Sigmoid colon (tissue), 4 donors: Measurements from ENCODE around the gene NELL2.

ENCODE experiments used
- EP300 ChIP-seq, 4 donors: sonication (generic); formaldehyde crosslinking; IDR thresholded peaks; one replicate each; pipeline ENCODE4 v1.6.1; 2017; ENCODE audit warnings: antibody characterized with exemption in 4 of 4
- POLR2A ChIP-seq, 2 donors: fragments of 450-650 bp; IDR thresholded peaks; one replicate each; pipeline ENCODE4 v1.6.1; 2016; ENCODE audit warnings: antibody characterized with exemption in 2 of 2, mild to moderate bottlenecking in 2 of 2, moderate library complexity in 2 of 2
- POLR2AphosphoS5 ChIP-seq, 4 donors: sonication (generic); formaldehyde crosslinking; IDR thresholded peaks; one replicate each; pipeline ENCODE4 v1.6.1; 2017; ENCODE audit warnings: antibody characterized with exemption in 4 of 4
- TF ChIP-seq, protein P1 (sequence below), 4 experiments: fragments of 450-650 bp in 3 of 4; fragments of 200-600 bp in 1 of 4; IDR thresholded peaks; one replicate each; pipeline ENCODE4 v1.5.1; 2016 to 2019; ENCODE audit warnings: antibody characterized with exemption in 4 of 4, mild to moderate bottlenecking in 3 of 4, moderate library complexity in 2 of 4

GRCh38 chr12:44777044-44777443 is 99.1 kb downstream of the NELL2 start:
- TF ChIP-seq EP300 (IDR thresholded peaks at IDR 0.05), result no peak
- TF ChIP-seq POLR2AphosphoS5 (IDR thresholded peaks at IDR 0.05), result no peak
- TF ChIP-seq, protein P1, sequence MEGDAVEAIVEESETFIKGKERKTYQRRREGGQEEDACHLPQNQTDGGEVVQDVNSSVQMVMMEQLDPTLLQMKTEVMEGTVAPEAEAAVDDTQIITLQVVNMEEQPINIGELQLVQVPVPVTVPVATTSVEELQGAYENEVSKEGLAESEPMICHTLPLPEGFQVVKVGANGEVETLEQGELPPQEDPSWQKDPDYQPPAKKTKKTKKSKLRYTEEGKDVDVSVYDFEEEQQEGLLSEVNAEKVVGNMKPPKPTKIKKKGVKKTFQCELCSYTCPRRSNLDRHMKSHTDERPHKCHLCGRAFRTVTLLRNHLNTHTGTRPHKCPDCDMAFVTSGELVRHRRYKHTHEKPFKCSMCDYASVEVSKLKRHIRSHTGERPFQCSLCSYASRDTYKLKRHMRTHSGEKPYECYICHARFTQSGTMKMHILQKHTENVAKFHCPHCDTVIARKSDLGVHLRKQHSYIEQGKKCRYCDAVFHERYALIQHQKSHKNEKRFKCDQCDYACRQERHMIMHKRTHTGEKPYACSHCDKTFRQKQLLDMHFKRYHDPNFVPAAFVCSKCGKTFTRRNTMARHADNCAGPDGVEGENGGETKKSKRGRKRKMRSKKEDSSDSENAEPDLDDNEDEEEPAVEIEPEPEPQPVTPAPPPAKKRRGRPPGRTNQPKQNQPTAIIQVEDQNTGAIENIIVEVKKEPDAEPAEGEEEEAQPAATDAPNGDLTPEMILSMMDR (IDR thresholded peaks at IDR 0.05), result no peak
- TF ChIP-seq POLR2A (IDR thresholded peaks at IDR 0.05), result no peak
